DMS 273 (cell line): ENCODE measurements around the gene PPM1B.
"Not testable (repeated sequence)": the region's sequence is repeated elsewhere in the genome, so short reads cannot be mapped to it uniquely, and the experiment has no call there.

Experiments
- DNase-seq: peaks from one replicate; lab custom pipeline; 2025; ENCODE audit not compliant: unreplicated experiment; lab: John Stamatoyannopoulos, UW

PPM1B gene

GRCh38 chr2:44246840-44247369, 78.2 kb downstream of the PPM1B start:
- DNase-seq: no peak

GRCh38 chr2:44247924-44248323, 79.2 kb downstream of the PPM1B start:
- peak; percentile 57 for DNase-seq

GRCh38 chr2:44249269-44249668, 80.6 kb downstream of the PPM1B start:
- not testable (repeated sequence) for DNase-seq

GRCh38 chr2:44250376-44250775, 81.7 kb downstream of the PPM1B start:
- no peak for DNase-seq

GRCh38 chr2:44254023-44254422, 85.3 kb downstream of the PPM1B start:
- DNase-seq: no peak

- not testable (repeated sequence) for DNase-seq
Measured at GRCh38 chr2:44255704-44256103, 87.0 kb downstream of the PPM1B start.

GRCh38 chr2:44257802-44258201, 89.1 kb downstream of the PPM1B start:
- DNase-seq: not testable (repeated sequence)

GRCh38 chr2:44267269-44267795, 98.7 kb downstream of the PPM1B start:
- no peak for DNase-seq

GRCh38 chr2:44267796-44268648, 99.3 kb downstream of the PPM1B start:
- no peak for DNase-seq

- no peak for DNase-seq
Measured at GRCh38 chr2:44269831-44270230, 101.2 kb downstream of the PPM1B start.

- DNase-seq: no peak
Measured at GRCh38 chr2:44271296-44271695, 102.6 kb downstream of the PPM1B start.

GRCh38 chr2:44273076-44273475, 104.4 kb downstream of the PPM1B start:
- DNase-seq: no peak

- no peak for DNase-seq
Measured at GRCh38 chr2:44273596-44273995, 104.9 kb downstream of the PPM1B start.

- no peak for DNase-seq
Measured at GRCh38 chr2:44275927-44276303, 107.2 kb downstream of the PPM1B start.

GRCh38 chr2:44277541-44277940, 108.9 kb downstream of the PPM1B start:
- DNase-seq: no peak

- no peak for DNase-seq
Measured at GRCh38 chr2:44280869-44281268, 112.2 kb downstream of the PPM1B start.
